Stomach (tissue), 4 donors: ENCODE data around the gene TCN1.

ENCODE experiments used
- CTCF ChIP-seq, 7 experiments: fragments of 450-650 bp in 4 of 7; fragments of 200-600 bp in 3 of 7; sonication (generic) in 3 of 7; IDR thresholded peaks; one replicate each; pipeline ENCODE4 v1.5.1; 2016 to 2019; ENCODE audit warnings: antibody characterized with exemption in 7 of 7, control low read depth in 2 of 7, mild to moderate bottlenecking in 1 of 7
- POLR2A ChIP-seq, 4 donors: fragments of 450-650 bp; IDR thresholded peaks; one replicate each; pipeline ENCODE4 v1.6.1; 2016; ENCODE audit warnings: antibody characterized with exemption in 4 of 4, control low read depth in 2 of 4, mild to moderate bottlenecking in 1 of 4, moderate library complexity in 1 of 4
- POLR2AphosphoS5 ChIP-seq, 3 donors: sonication (generic); formaldehyde crosslinking; IDR thresholded peaks; one replicate each; pipeline ENCODE4 v1.6.1; 2016; ENCODE audit warnings: antibody characterized with exemption in 3 of 3

GRCh38 chr11:59883597-59883996 is 17.3 kb upstream of the TCN1 start:
- TF ChIP-seq CTCF (IDR thresholded peaks at IDR 0.05) (no peak), POLR2A (IDR thresholded peaks at IDR 0.05) (no peak), POLR2AphosphoS5 (IDR thresholded peaks at IDR 0.05) (no peak)
